ENCODE data around the gene KDM2B. TPM values are rescaled to one million over a fixed set of nuclear protein-coding genes. Genes with fewer than 3 reads are reported as not detected.

KDM2B gene
- total RNA-seq, 4 donors from 2014 or later = 20.7 to 26.3 (median 23.9) TPM

- Histone ChIP-seq H3K4me1 (no peaks in the 10 kb centered on the region), H3K4me3 (no peak overlapping the region), H3K36me3 (no peaks in the 10 kb centered on the region), H3K9me3 (no peaks in the 10 kb centered on the region), H3K27me3 (peaks cover 0 to 3% (median 0%) of the 10 kb centered on the region in 4 donors), H3K27ac (no peak overlapping the region)
- DNase-seq = no peak
- 79 to 86% methylated on average over 10 of the region's 10 CpGs for WGBS, 2 donors
- TF ChIP-seq POLR2A (IDR thresholded peaks at IDR 0.05) (no peak), CTCF (IDR thresholded peaks at IDR 0.05) (no peak)
- intact Hi-C loops (cut with DNase I) = no loop called here
Measured at GRCh38 chr12:121379945-121380344, 200.9 kb downstream of the KDM2B start.

Small RNAs within 50 kb of the gene (small RNA-seq; reads per million reads assigned to genes)
- gene RNU6-1004P = 0 reads per million in 4 donors

Other genes with a start within 250 kb of the KDM2B start
- 100 to 1,000 TPM in 1 of 4 donors, 10 to 100 TPM in 3; 54.4 to 116 (median 88.8) TPM for gene ANAPC5, start 228.6 kb downstream of the KDM2B start, total RNA-seq
- gene RNF34, start 180.9 kb downstream of the KDM2B start, total RNA-seq = 10 to 100 TPM; 16.4 to 39.3 (median 31.3) TPM
- gene ORAI1, start 45.5 kb upstream of the KDM2B start, total RNA-seq = 1 to 10 TPM; 4.4 to 7.9 (median 7.0) TPM
- gene MORN3, start 88.6 kb upstream of the KDM2B start, total RNA-seq = under 1 TPM in 2 of 4 donors, not detected in 2; 0.09 to 0.13 TPM
- gene TMEM120B, start 131.7 kb upstream of the KDM2B start, total RNA-seq = 1 to 10 TPM; 2.7 to 5.2 (median 4.5) TPM
- gene RHOF, start 212.7 kb upstream of the KDM2B start, total RNA-seq = 10 to 100 TPM in 1 of 4 donors, 1 to 10 TPM in 3; 3.2 to 20.4 (median 6.2) TPM
- 10 to 100 TPM in 3 of 4 donors, 1 to 10 TPM in 1; 5.6 to 14.4 (median 10.6) TPM for gene SETD1B, start 223.0 kb upstream of the KDM2B start, total RNA-seq

All from esophagus squamous epithelium (tissue), 5 donors.